Aorta (tissue), 5 donors: ENCODE data around the gene DMC1. TPM values are rescaled to one million over a fixed set of nuclear protein-coding genes. Genes with fewer than 3 reads are reported as not detected.

ENCODE experiments used
- ATAC-seq: fragments of 200-7000 bp; cut with Tn5 transposase; one replicate; pipeline ENCODE4 v1.9.1; 2022; ENCODE audit warnings: moderate library complexity; ENCODE audit not compliant: low FRiP score
- DNase-seq, 2 donors: peaks; one replicate each; pipeline ENCODE4 v3.0.0-alpha.2; 2020
- H3K27ac ChIP-seq, 2 donors: one replicate each; pipeline ENCODE4 v1.5.1; 2013; ENCODE audit warnings: low read length in 2 of 2, mild to moderate bottlenecking in 2 of 2, moderate library complexity in 2 of 2, control low read depth in 1 of 2, inconsistent platforms in 1 of 2, low read depth in 1 of 2
- H3K27me3 ChIP-seq, 2 donors: one replicate each; pipeline ENCODE4 v1.6.1; 2013; ENCODE audit warnings: control low read depth in 1 of 2, low read length in 1 of 2, mild to moderate bottlenecking in 1 of 2, moderate library complexity in 1 of 2; ENCODE audit not compliant: insufficient read depth in 2 of 2, control insufficient read depth in 1 of 2
- H3K36me3 ChIP-seq, 2 donors: one replicate each; pipeline ENCODE4 v1.6.1; 2013; ENCODE audit warnings: control low read depth in 1 of 2, low read length in 1 of 2, mild to moderate bottlenecking in 1 of 2; ENCODE audit not compliant: insufficient read depth in 2 of 2, control insufficient read depth in 1 of 2
- H3K4me1 ChIP-seq, 2 donors: one replicate each; pipeline ENCODE4 v1.6.1; 2013; ENCODE audit warnings: low read length in 2 of 2, control low read depth in 1 of 2, mild to moderate bottlenecking in 1 of 2, moderate library complexity in 1 of 2; ENCODE audit not compliant: insufficient read depth in 2 of 2, control insufficient read depth in 1 of 2
- H3K4me3 ChIP-seq, 2 donors: one replicate each; pipeline ENCODE4 v1.5.1; 2013; ENCODE audit warnings: low read length in 2 of 2, control low read depth in 1 of 2, mild to moderate bottlenecking in 1 of 2
- H3K9me3 ChIP-seq: one replicate; pipeline ENCODE4 v1.6.1; 2013; ENCODE audit warnings: mild to moderate bottlenecking, low read length; ENCODE audit not compliant: control insufficient read depth
- WGBS, 2 donors: extraction: QIAGEN DNeasy Blood & Tissue Kit; methylation state at CpG; one replicate each; pipeline ENCODE4 v1.1.7; 2013; 5-methylcytosine and 5-hydroxymethylcytosine counted together
- intact Hi-C, 2 donors: fragments of 100-400 bp; cut with DNase I; formaldehyde crosslinking; loops; one replicate each; pipeline versions ENCODE4 v1.14.2 to v1.15.0; 2022
- polyA plus RNA-seq, 2 donors: library from polyadenylated mRNA; stranded (reverse); fragments of 200-250 nt; gene quantifications; one replicate each; pipeline ENCODE4 v1.2.3, GENCODE V29; 2013
- total RNA-seq, 2 donors: library from RNA; stranded (reverse); fragmentation: NEBNext Ultra II Directional; extraction: Animal tissue kit (Norgen Biotek cat#: 25700); gene quantifications; one replicate each; pipeline ENCODE4 v1.2.1, GENCODE V29; 2021
- donor health status: healthy with polysubstance abuse.
- donor health status: Bipolar disorder and iron deficiency.
- donor health status: DM: no; HTN: no; CAD: no.
- donor health status: DM: no; HTN: no; CAD: no.
- donor health status: DM: yes; HTN: yes; CAD: no.

DMC1 gene
- total and polyA plus RNA-seq, 4 donors: 0.84 to 2.5 (median 1.5) TPM

DNA sequence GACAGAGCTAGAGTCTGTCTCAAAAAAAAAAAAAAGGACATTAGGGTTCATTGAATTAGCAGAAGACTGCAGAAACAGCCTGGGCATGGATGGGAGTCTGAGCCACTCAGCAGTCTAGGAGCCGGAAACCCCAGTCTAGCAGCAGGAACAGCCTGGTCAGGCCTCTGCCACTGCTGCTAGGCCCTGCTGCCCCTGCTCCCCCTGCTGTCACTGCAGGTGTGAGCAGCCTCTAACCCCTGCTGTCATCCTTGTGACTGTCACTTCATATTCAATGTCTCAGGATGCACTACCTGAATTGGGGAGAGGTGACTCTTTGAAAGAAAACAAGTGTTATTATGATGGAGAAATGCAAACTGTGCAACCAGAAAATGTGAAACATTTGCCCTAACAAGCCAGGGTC lies 56.9 kb downstream of the DMC1 start:
- H3K9me3 ChIP-seq: no peaks in the 10 kb centered on the region
- WGBS, 2 donors: 89 to 92% methylated on average over 1 of the region's 1 CpG
- ATAC-seq (no peak), DNase-seq (no peak)
- no peak overlapping the region for H3K27ac ChIP-seq
- H3K4me3 ChIP-seq: no peak overlapping the region
- H3K27me3 ChIP-seq: no peaks in the 10 kb centered on the region
- H3K36me3 ChIP-seq: no peaks in the 10 kb centered on the region
- H3K4me1 ChIP-seq: no peaks in the 10 kb centered on the region
- intact Hi-C loops: loop anchor here in 1 of 2 donors (5.0 kb wide), 1 partner anchor 34 kb away; no protein-coding TSS in a partner anchor

DNA sequence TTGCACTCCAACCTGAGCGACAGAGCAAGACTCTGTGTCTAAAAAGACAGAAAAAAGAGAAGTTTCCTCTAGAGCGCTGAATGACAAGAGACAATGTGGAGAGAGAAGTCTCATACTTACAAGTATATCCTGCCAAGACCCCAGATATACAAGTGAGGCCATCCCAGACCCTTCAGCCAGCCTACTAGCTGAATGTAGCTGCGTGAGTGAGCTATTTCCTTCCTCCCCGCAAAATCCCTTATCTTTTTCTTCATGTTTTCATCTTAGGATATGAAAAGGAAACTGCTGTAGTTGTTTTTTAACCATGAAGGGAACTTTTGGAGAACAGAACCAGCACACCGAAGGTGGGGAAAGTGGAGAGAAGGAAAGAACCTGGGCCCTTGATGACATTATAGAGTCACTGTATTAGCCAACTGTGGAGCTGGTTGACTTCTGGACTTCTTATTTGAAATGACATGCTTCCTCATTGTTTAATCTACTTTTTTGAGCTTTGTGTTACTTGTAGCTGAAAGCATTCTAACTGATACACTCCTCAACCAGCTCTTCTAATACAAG lies 59.5 kb downstream of the DMC1 start:
- DNase-seq: no peak

DNA sequence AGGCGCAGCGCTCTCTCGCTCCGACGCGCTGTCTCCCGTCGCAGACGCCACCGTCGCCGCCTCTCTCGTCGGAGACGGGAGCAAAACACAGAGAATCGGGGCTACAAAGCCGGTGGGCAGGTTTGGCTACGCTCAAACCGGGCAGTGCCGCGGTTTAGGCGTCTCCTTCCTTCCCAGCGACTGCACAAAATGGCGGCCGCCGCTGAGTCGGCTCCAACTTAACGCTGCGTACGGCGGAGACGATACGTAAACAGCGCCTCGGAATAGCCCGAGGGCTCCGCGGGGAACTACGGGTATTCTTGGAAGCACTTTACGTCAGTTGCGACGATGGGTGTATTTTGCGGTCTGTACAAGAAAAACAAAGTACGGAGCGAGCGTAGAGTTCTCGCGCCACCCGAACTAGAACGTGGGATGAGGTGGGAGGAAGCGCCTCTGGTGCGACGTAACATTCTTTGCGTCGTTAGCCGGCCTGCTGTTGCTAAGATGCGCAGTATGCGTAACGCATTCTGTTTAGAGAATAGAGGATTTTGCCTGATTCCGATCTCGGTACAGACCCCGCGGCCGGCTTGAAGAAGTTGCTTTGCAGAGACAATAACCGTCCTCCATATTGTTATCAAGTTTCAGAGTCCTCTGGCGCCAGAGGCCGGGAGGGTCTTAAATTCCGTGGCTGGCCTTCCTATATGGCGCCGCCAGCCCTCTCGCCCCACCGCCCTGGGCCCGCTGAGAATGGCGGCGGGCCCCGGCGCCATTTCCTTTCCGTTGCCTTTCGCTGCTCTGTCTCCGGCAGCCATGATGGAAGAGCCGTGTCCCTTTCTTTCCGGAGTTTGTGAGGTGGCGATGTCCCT lies 63.6 kb downstream of the DMC1 start, which contains the start of gene DDX17:
Gene DDX17, minus strand, starts transcription at position 194 of the 845 bp plus-strand sequence.
- Histone ChIP-seq H3K4me3 (peak within 1 kb of the TSS; percentile 59 to 76), H3K27ac (peak within 1 kb of the TSS; percentile 93 to 99), H3K4me1 (no peaks in the 10 kb centered on the region), H3K9me3 (no peaks in the 10 kb centered on the region), H3K27me3 (no peaks in the 10 kb centered on the region), H3K36me3 (no peaks in the 10 kb centered on the region)
- intact Hi-C loops: loop anchor here (1.0 to 10.0 kb wide), 3 partner anchors 61 to 178 kb away; partner anchors contain the start of genes DMC1 (in 1 of the 2) and TOMM22 (in 1 of the 2)
- ATAC-seq: peak; percentile 97
- peak; percentile 95 to 97 for DNase-seq
- 1% methylated on average over 79 to 83 of the region's 83 CpGs for WGBS, 2 donors

More for the DNA sequence above, 59.5 kb downstream of the DMC1 start:
- intact Hi-C loops: loop anchor here in 1 of 2 donors (5.0 kb wide), 1 partner anchor 37 kb away; no protein-coding TSS in a partner anchor
- no peaks in the 10 kb centered on the region for H3K27me3 ChIP-seq
- 96 to 99% methylated on average over 5 of the region's 5 CpGs for WGBS, 2 donors
- ATAC-seq: no peak
- no peak overlapping the region for H3K27ac ChIP-seq
- no peak overlapping the region for H3K4me3 ChIP-seq
- H3K9me3 ChIP-seq: no peaks in the 10 kb centered on the region
- H3K4me1 ChIP-seq: no peaks in the 10 kb centered on the region
- no peaks in the 10 kb centered on the region for H3K36me3 ChIP-seq

DNA sequence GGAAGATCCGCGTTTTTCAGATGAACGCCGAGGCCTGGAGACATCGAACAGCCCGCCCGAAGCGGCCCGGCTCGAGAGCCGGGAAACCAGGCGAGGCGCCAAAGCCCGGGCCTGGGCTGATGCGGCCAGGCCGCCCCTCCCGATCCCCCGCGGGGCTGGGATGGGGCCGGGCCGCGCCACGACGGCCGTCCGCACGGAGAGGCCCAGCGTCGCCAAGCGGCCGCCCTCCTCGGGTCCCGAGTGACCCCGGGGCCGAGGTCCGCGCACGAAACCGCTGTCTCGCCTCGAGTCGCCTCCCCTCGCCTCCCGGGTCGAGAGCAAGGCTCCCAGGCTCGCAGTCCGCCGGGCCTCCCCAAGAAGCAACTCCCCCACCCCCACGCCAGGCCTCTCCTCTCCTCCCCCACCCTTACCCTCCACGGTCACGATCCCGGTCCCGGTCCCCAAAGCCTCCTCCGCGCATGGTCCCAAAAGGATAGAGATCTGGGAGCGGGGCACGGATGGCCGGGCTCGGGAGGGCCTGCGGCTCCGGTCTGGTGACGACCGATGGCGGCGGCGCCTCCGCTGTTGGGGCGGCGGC lies 64.4 kb downstream of the DMC1 start:
- 0% methylated on average over 65 to 69 of the region's 69 CpGs for WGBS, 2 donors
- ATAC-seq: peak; percentile 89

DNA sequence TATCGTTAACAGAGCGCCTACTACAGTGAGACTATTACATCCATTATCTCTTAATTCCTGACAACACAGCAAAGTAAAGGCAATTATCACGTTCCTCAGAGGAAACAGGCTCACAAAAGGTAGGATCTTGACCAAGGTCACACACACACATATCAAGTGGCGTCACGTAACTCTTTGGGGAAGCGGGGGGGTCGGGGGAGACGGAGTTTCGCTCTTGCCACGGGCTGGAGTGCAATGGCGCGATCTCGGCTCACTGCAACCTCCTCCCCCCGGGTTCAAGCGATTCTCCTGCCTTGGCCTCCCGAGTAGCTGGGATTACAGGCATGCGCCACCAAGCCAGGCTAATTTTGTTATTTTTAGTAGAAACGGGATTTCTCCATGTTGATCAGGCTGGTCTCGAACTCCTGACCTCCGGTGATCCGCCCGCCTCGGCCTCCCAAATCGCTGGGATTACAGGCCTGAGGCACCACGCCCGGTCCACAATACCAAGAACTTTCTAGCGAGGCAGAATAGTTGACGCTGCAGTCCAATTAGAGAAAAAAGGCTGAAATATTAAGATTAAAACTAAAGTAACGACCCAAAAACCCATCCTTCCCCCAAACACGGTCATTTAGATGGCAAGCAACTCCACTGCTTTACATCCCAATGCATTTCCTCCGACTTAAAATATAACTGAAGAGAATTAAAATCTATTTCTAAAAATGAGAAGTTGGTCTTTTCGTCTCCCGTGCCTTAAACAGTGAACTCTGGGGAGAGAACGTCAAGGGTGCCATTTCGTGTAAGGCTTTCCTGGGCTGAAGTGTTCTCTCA lies 65.0 kb downstream of the DMC1 start:
- H3K27me3 ChIP-seq: no peaks in the 10 kb centered on the region

More for the DNA sequence above, 64.4 kb downstream of the DMC1 start:
- DNase-seq: peak; percentile 85 to 92
- Histone ChIP-seq H3K4me1 (no peaks in the 10 kb centered on the region), H3K4me3 (peak overlapping the region; percentile 59 to 76), H3K27me3 (no peaks in the 10 kb centered on the region), H3K27ac (peak overlapping the region; percentile 91 to 98), H3K36me3 (peaks cover 0 to 3% of the 10 kb centered on the region in 2 donors), H3K9me3 (no peaks in the 10 kb centered on the region)
- intact Hi-C loops: loop anchor here (1.0 to 10.0 kb wide), 3 partner anchors 62 to 179 kb away; partner anchors contain the start of genes DMC1 (in 1 of the 2) and TOMM22 (in 1 of the 2)

DNA sequence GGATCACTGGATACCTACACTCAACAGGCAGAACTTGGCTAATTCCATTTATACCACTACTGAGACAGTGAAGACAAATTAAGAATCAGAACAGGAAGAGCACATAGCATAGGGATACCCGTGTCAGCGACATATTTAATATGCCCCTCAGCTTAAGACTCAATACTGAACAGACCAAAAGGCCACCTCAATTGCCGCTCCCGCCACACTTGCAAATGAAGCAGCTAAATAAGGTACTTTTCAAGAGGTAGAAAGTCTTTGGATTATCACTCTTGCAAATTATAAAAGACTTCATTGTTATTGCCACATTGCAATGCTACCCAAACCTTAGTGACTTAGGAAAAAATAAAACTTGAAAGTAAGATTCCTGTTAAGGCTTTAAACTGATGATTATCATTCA lies 67.0 kb downstream of the DMC1 start:
- H3K36me3 ChIP-seq: peaks cover 9 to 11% of the 10 kb centered on the region in 2 donors
- H3K9me3 ChIP-seq: no peaks in the 10 kb centered on the region
- intact Hi-C loops: loop anchor here (5.0 to 10.0 kb wide), 2 partner anchors 36 to 182 kb away; partner anchors contain the start of genes KDELR3 (in 1 of the 2) and TOMM22 (in 1 of the 2)
- no peaks in the 10 kb centered on the region for H3K27me3 ChIP-seq
- DNase-seq: no peak
- H3K27ac ChIP-seq: no peak overlapping the region
- WGBS, 2 donors: 22 to 24% methylated on average over 4 of the region's 4 CpGs
- ATAC-seq: no peak
- peak overlapping the region; percentile 16 to 28 for H3K4me3 ChIP-seq
- no peaks in the 10 kb centered on the region for H3K4me1 ChIP-seq

More for the DNA sequence above, 65.0 kb downstream of the DMC1 start:
- peak; percentile 65 to 80 for DNase-seq
- H3K9me3 ChIP-seq: no peaks in the 10 kb centered on the region
- 0 to 1% methylated on average over 35 of the region's 35 CpGs for WGBS, 2 donors
- H3K4me1 ChIP-seq: no peaks in the 10 kb centered on the region
- peak overlapping the region; percentile 59 to 76 for H3K4me3 ChIP-seq
- intact Hi-C loops: loop anchor here (5.0 to 10.0 kb wide), 3 partner anchors 38 to 180 kb away; partner anchors contain the start of genes KDELR3 (in 1 of the 2) and TOMM22 (in 1 of the 2)
- no peak for ATAC-seq
- peak overlapping the region; percentile 91 to 98 for H3K27ac ChIP-seq
- peaks cover 2 to 5% of the 10 kb centered on the region in 2 donors for H3K36me3 ChIP-seq

DNA sequence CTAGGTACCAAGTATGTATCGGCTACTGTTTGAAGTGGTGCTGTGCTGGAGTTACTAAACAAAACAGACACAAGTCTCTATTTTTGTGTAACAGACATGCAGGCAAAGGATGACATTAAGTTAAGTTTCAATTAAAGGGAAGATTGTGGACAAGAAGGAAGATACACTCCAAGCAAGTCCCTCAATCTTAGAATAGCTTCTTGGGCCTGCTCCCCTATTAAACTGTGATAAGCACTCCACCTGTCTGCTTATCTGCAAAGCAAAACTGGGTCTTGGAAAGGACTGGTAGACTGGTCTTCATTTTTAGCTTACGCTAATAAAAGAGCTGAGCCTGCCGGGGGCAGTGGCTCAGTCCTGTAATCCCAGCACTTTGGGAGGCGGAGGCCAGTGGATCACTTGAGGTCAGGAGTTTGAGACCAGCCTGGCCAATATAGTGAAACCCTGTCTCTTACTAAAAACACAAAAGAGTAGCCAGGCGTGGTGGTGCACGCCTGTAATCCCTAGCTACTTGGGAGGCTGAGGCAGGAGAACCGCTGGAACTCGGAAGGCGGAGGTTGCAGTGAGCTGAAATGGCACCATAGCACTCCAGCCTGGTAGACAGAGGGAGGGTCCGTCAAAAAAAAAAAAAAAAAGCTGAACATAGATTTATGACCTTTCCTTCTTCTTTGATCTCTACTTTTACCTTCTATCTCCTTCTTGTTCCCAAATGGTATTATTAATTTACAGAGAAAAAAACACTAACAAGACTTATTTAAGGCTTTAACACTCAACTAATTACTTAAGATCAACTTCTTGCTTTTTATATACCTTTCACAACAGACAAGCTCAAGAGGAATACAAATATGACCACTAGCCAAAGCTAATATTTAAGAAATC lies 67.9 kb downstream of the DMC1 start:
- Histone ChIP-seq H3K27ac (no peak overlapping the region), H3K4me1 (no peaks in the 10 kb centered on the region), H3K9me3 (no peaks in the 10 kb centered on the region), H3K27me3 (no peaks in the 10 kb centered on the region), H3K4me3 (no peak overlapping the region), H3K36me3 (peaks cover 9 to 11% of the 10 kb centered on the region in 2 donors)
- no peak for ATAC-seq
- DNase-seq: no peak
- 74 to 81% methylated on average over 10 of the region's 10 CpGs for WGBS, 2 donors
- intact Hi-C loops: loop anchor here (5.0 to 10.0 kb wide), 2 partner anchors 35 to 183 kb away; partner anchors contain the start of genes KDELR3 (in 1 of the 2) and TOMM22 (in 1 of the 2)
